ENCODE data around the gene DUSP3. TPM values are rescaled to one million over a fixed set of nuclear protein-coding genes. Genes with fewer than 3 reads are reported as not detected.

DUSP3 gene
- total and polyA plus RNA-seq, 2 experiments from 2014 or later: 23.1 to 24.9 TPM

DNA sequence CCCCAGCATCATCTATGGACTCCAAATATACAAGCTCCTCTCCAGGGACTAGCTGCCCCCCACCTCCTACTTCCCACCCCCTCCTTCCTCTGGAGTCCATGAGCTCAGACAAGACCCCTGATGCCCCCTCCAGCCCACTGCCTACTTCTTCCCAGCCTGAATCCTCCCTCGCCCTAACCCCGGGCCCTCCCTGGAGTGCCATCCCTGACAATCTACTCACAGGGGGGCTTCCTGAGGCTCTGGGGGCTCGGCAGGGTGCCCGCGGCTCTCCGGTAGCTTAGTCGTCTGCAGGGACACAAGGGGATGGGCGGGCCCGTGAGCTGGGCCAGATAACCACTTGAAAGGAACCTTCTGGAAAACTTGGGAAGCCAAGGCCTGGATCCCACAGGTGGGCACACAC is 39.0 kb upstream of the DUSP3 start:
- Histone ChIP-seq H3K4me1 (ENCODE audit: insufficient read depth) (peaks cover 9% of the 10 kb centered on the region), H2AFZ (no peak overlapping the region)
- WGBS, 2 experiments (ENCODE audit: low coverage in 1 of 2, low lambda C conversion rate in 2 of 2, missing lambda C conversion rate in 2 of 2): 93 to 94% methylated on average over 9 of the region's 9 CpGs

DNA sequence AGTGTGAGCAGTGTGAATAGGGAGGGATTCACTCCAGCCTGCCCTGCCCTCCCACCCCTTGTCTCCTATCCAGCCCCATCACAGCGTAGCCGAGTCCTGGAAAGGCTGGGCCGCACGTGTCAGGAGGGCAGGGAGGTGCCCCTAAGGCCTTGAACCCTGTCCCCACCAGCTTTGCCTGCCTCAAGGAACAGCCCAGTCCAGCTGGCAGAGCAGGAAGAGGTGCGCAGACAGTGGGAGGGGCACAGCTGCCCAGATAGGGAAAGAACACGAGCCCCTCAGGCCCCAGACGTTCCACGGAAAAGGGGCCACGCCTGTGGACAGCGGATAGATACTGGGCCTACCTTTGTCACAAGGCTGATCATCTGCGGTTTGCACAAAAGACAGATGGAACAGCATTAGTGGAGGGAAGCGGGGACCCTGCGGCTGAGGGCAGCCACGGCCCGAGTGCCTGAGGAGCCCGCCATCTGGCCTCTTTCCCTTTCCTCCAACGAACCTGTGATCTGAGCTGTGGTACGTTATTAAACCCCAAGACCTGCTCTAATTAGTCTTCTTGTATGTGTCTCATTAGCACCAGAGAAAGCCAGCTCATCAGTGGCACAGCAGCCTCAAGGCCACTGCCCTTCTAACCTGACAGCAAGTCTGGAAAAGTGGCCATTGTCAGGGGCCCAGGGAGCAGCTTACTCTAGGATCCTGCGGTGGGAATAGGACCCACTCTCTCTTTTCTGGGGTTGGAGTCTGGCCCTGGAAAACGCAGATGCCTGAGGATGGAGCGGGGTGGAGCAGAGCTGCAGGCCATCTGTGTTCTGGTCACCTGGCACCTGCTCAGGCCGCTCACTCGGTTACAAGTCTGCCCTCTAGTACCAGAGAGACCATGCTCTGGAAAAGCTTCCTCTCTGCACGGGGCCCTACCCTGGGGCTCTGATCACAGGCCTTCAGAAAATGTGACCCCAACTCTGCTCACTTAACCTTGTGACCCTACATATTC is 37.9 kb upstream of the DUSP3 start:
- no peak overlapping the region for H3K4me2 ChIP-seq (ENCODE audit: unreplicated experiment)
- H3K9ac ChIP-seq: no peak overlapping the region
- H3K27ac ChIP-seq: no peak overlapping the region
- no peaks in the 10 kb centered on the region for H3K27me3 ChIP-seq (replicated peaks; ENCODE audit: insufficient read depth)
- in situ Hi-C loops (cut with MboI): no loop called here
- no peaks in the 10 kb centered on the region for H3K9me2 ChIP-seq (ENCODE audit: insufficient read depth)
- WGBS, 2 experiments (ENCODE audit: low coverage in 1 of 2, low lambda C conversion rate in 2 of 2, missing lambda C conversion rate in 2 of 2): 97% methylated on average over 23 to 24 of the region's 24 CpGs
- no peaks in the 10 kb centered on the region for H3K79me2 ChIP-seq (ENCODE audit: insufficient read depth)
- no peak overlapping the region for H3K4me3 ChIP-seq
- no peaks in the 10 kb centered on the region; the same call in 1 of the 2 replicates for H3F3A ChIP-seq (ENCODE audit: insufficient read depth)
- TF ChIP-seq EZH2 (IDR thresholded peaks at IDR 0.05; ENCODE audit: insufficient read depth, poor library complexity, severe bottlenecking) (no peak), EZH2phosphoT487 (IDR thresholded peaks at IDR 0.05; ENCODE audit: insufficient read depth, low read depth) (no peak)
- H3K36me3 ChIP-seq (ENCODE audit: low read depth): peaks cover 5% of the 10 kb centered on the region
- no peak for DNase-seq
- H2AFZ ChIP-seq: no peak overlapping the region
- no peaks in the 10 kb centered on the region for H3K9me3 ChIP-seq (ENCODE audit: low read depth)
- peaks cover 9% of the 10 kb centered on the region for H3K4me1 ChIP-seq (ENCODE audit: insufficient read depth)
- H4K20me1 ChIP-seq (ENCODE audit: insufficient read depth): no peaks in the 10 kb centered on the region

More for the DNA sequence above, 39.0 kb upstream of the DUSP3 start:
- H3K9me3 ChIP-seq (ENCODE audit: low read depth): no peaks in the 10 kb centered on the region
- no peak overlapping the region for H3K4me2 ChIP-seq (ENCODE audit: unreplicated experiment)
- in situ Hi-C loops (cut with MboI): no loop called here
- no peaks in the 10 kb centered on the region for H3K79me2 ChIP-seq (ENCODE audit: insufficient read depth)
- no peaks in the 10 kb centered on the region for H4K20me1 ChIP-seq (ENCODE audit: insufficient read depth)
- no peak for DNase-seq
- H3K27me3 ChIP-seq (replicated peaks; ENCODE audit: insufficient read depth): no peaks in the 10 kb centered on the region
- no peaks in the 10 kb centered on the region; the same call in 1 of the 2 replicates for H3F3A ChIP-seq (ENCODE audit: insufficient read depth)
- no peaks in the 10 kb centered on the region for H3K9me2 ChIP-seq (ENCODE audit: insufficient read depth)
- TF ChIP-seq EZH2phosphoT487 (IDR thresholded peaks at IDR 0.05; ENCODE audit: insufficient read depth, low read depth) (no peak), EZH2 (IDR thresholded peaks at IDR 0.05; ENCODE audit: insufficient read depth, poor library complexity, severe bottlenecking) (no peak)
- H3K27ac ChIP-seq: no peak overlapping the region
- H3K36me3 ChIP-seq (ENCODE audit: low read depth): peaks cover 5% of the 10 kb centered on the region
- H3K4me3 ChIP-seq: no peak overlapping the region
- H3K9ac ChIP-seq: no peak overlapping the region

DNA sequence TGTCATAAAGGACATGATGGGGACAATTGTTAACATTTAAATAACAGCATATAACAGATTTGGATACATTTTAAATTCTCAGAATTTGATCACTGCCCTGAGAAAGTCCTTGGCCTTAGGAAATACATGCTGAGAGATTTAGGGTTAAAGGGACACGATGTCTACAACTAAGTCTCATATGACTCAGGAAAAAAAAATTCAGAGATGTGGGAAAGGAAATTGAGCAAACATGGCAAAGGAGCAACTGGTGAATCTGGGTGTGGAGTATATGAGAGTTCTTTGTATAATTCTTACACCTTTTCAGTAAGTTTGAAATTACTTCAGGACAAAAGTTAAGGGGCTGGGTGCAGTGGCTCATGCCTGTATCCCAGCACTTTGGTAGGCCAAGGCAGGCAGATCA is 35.9 kb upstream of the DUSP3 start:
- peak; percentile 89 for DNase-seq
- 0 to 6% methylated on average over 1 of the region's 1 CpG for WGBS, 2 experiments (ENCODE audit: low coverage in 1 of 2, low lambda C conversion rate in 2 of 2, missing lambda C conversion rate in 2 of 2)
- H3K9me2 ChIP-seq (ENCODE audit: insufficient read depth): no peaks in the 10 kb centered on the region
- no peaks in the 10 kb centered on the region; the same call in 1 of the 2 replicates for H3F3A ChIP-seq (ENCODE audit: insufficient read depth)
- no peak overlapping the region for H2AFZ ChIP-seq
- in situ Hi-C loops (cut with MboI): no loop called here
- no peaks in the 10 kb centered on the region for H3K9me3 ChIP-seq (ENCODE audit: low read depth)
- no peak overlapping the region for H3K4me3 ChIP-seq
- no peaks in the 10 kb centered on the region for H4K20me1 ChIP-seq (ENCODE audit: insufficient read depth)
- peak overlapping the region; percentile 67 for H3K4me2 ChIP-seq (ENCODE audit: unreplicated experiment)
- H3K27ac ChIP-seq: peak overlapping the region; percentile 42; the same call in 1 of the 2 replicates
- H3K27me3 ChIP-seq (replicated peaks; ENCODE audit: insufficient read depth): no peaks in the 10 kb centered on the region
- peaks cover 5% of the 10 kb centered on the region for H3K36me3 ChIP-seq (ENCODE audit: low read depth)
- 0 out of 2 replicates have a peak overlapping the region, but pooled peaks have one; percentile 14 for H3K9ac ChIP-seq
- H3K79me2 ChIP-seq (ENCODE audit: insufficient read depth): no peaks in the 10 kb centered on the region
- TF ChIP-seq EZH2phosphoT487 (IDR thresholded peaks at IDR 0.05; ENCODE audit: insufficient read depth, low read depth) (no peak), EZH2 (IDR thresholded peaks at IDR 0.05; ENCODE audit: insufficient read depth, poor library complexity, severe bottlenecking) (no peak)
- H3K4me1 ChIP-seq (ENCODE audit: insufficient read depth): peaks cover 9% of the 10 kb centered on the region

DNA sequence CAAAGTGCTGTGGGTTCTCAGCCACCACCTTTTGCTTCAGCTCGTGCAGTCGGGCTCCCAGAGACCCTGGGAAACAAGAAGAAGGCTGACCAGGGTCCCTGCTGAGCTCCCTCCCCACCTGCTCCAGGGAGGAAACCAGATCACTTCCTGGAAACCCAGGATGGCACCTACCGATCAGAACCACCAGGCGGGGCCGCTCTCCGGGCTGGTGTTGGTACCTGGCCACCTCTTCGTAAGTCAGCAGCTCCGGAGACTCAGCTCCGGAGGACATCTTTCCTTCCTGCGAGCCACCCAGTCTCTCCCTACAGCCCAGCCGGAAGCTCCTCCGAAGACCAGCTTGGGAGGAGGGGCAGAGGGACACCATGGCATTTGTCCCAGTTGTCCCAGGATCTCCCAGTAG is 35.2 kb upstream of the DUSP3 start:
- no peaks in the 10 kb centered on the region for H3K79me2 ChIP-seq (ENCODE audit: insufficient read depth)
- no peaks in the 10 kb centered on the region for H4K20me1 ChIP-seq (ENCODE audit: insufficient read depth)
- H3K9me2 ChIP-seq (ENCODE audit: insufficient read depth): no peaks in the 10 kb centered on the region
- in situ Hi-C loops (cut with MboI): no loop called here
- peaks cover 9% of the 10 kb centered on the region for H3K4me1 ChIP-seq (ENCODE audit: insufficient read depth)
- no peak overlapping the region for H3K4me2 ChIP-seq (ENCODE audit: unreplicated experiment)
- H3F3A ChIP-seq (ENCODE audit: insufficient read depth): no peaks in the 10 kb centered on the region; the same call in 1 of the 2 replicates
- H3K4me3 ChIP-seq: no peak overlapping the region
- TF ChIP-seq EZH2 (IDR thresholded peaks at IDR 0.05; ENCODE audit: insufficient read depth, poor library complexity, severe bottlenecking) (no peak), EZH2phosphoT487 (IDR thresholded peaks at IDR 0.05; ENCODE audit: insufficient read depth, low read depth) (no peak)
- H3K9ac ChIP-seq: no peak overlapping the region
- no peak overlapping the region for H3K27ac ChIP-seq
- H2AFZ ChIP-seq: no peak overlapping the region
- H3K9me3 ChIP-seq (ENCODE audit: low read depth): no peaks in the 10 kb centered on the region
- 94% methylated on average over 12 of the region's 12 CpGs for WGBS, 2 experiments (ENCODE audit: low coverage in 1 of 2, low lambda C conversion rate in 2 of 2, missing lambda C conversion rate in 2 of 2)
- H3K27me3 ChIP-seq (replicated peaks; ENCODE audit: insufficient read depth): no peaks in the 10 kb centered on the region
- peaks cover 8% of the 10 kb centered on the region for H3K36me3 ChIP-seq (ENCODE audit: low read depth)
- DNase-seq: no peak

All from GM23248 (cell line).